ENCODE measurements around the gene MED26. TPM values are rescaled to one million over a fixed set of nuclear protein-coding genes. Genes with fewer than 3 reads are reported as not detected.
A peak's percentile ranks its signal among the peaks of the same experiment; 100 is the strongest.

Gene MED26
- total and polyA plus RNA-seq, 9 of the 15 experiments (the other 6 are each of a cell fraction or from before 2014, with no cell fraction given): 0.71 to 15.1 (median 6.2) TPM

- no peak for TF ChIP-seq XRCC3 (IDR thresholded peaks at IDR 0.05)
- peak; percentile 81 for TF ChIP-seq POLR2G (IDR thresholded peaks at IDR 0.05; ENCODE audit: low read depth, low read length)
- TF ChIP-seq ZNF253 (CRISPR knock-in tag; conservative IDR thresholded peaks at IDR 0.05): no peak
- TF ChIP-seq ZNF507 (tag; conservative IDR thresholded peaks at IDR 0.05): no peak
- TF ChIP-seq SIN3A (IDR thresholded peaks at IDR 0.05; ENCODE audit: borderline replicate concordance in 2 of 2, control insufficient read depth in 1 of 2, low read depth in 2 of 2, low read length in 2 of 2): peak in 1 of 2 experiments; percentile 35; a peak in 1 of 4 replicates
- no peak for TF ChIP-seq ETS2 (tag; IDR thresholded peaks at IDR 0.05; ENCODE audit: borderline replicate concordance, poor library complexity, severe bottlenecking)
- no peak for TF ChIP-seq ZNF324 (CRISPR knock-in tag; IDR thresholded peaks at IDR 0.05)
- TF ChIP-seq SFPQ (IDR thresholded peaks at IDR 0.05; ENCODE audit: low read depth, low read length): no peak
- peak; percentile 90 for TF ChIP-seq RBM22 (IDR thresholded peaks at IDR 0.05; ENCODE audit: low read depth, low read length, poor library complexity, severe bottlenecking)
- no peak; the same call in 1 of the 2 replicates for TF ChIP-seq STAT6 (CRISPR knock-in tag; IDR thresholded peaks at IDR 0.05)
- TF ChIP-seq RBBP5 (IDR thresholded peaks at IDR 0.05; ENCODE audit: borderline replicate concordance, insufficient read depth, low read length, poor library complexity, severe bottlenecking): peak; percentile 75
- no peak for TF ChIP-seq RBM34 (IDR thresholded peaks at IDR 0.05; ENCODE audit: borderline replicate concordance, insufficient read depth, low read length)
- no peak for TF ChIP-seq SRF (CRISPR knock-in tag; IDR thresholded peaks at IDR 0.05)
- peak; percentile 37; the same call in 1 of the 2 replicates for TF ChIP-seq ZNF592 (IDR thresholded peaks at IDR 0.05)
- no peak for TF ChIP-seq ZNF398 (CRISPR knock-in tag; IDR thresholded peaks at IDR 0.05)
Measured at GRCh38 chr19:16571822-16572331, 56.1 kb downstream of the MED26 start (continued).

All from K562 (cell line).